HFF-Myc (cell line): ENCODE results near the gene PIK3R2.

Source experiments
- DNase-seq: peaks from one replicate; pipeline ENCODE4 v3.0.0-alpha.2; 2011; ENCODE audit warnings: low read depth; ENCODE audit errors: extremely low read depth
- H3K4me3 ChIP-seq: replicated peaks from 2 replicates; pipeline ENCODE4 v1.5.1; 2011; ENCODE audit warnings: low read depth, mild to moderate bottlenecking, control low read depth, low read length
- CTCF ChIP-seq: IDR thresholded peaks from 2 replicates; pipeline ENCODE4 v1.5.1; 2012; ENCODE audit warnings: mild to moderate bottlenecking, low read depth, low read length, control low read depth; ENCODE audit errors: missing control alignments

The PIK3R2 gene

GRCh38 chr19:18144906-18145305 is 8.1 kb upstream of the PIK3R2 start:
- TF ChIP-seq CTCF, result no peak
- H3K4me3 ChIP-seq, result no peak overlapping the region
- no peak for DNase-seq

GRCh38 chr19:18145391-18145999 is 7.5 kb upstream of the PIK3R2 start:
- no peak for DNase-seq
- TF ChIP-seq CTCF, result no peak

GRCh38 chr19:18147396-18147795 is 5.6 kb upstream of the PIK3R2 start:
- no peak overlapping the region for H3K4me3 ChIP-seq
- no peak for TF ChIP-seq CTCF
- DNase-seq, result no peak

More at GRCh38 chr19:18145391-18145999, 7.5 kb upstream of the PIK3R2 start:
- no peak overlapping the region for H3K4me3 ChIP-seq

- H3K4me3 ChIP-seq, result no peak overlapping the region
- no peak for DNase-seq
- TF ChIP-seq CTCF, result no peak
Measured at GRCh38 chr19:18149596-18149975, 3.4 kb upstream of the PIK3R2 start.

- no peak overlapping the region; the same call in 1 of the 2 replicates for H3K4me3 ChIP-seq
- TF ChIP-seq CTCF, result no peak
- DNase-seq, result no peak
Measured at GRCh38 chr19:18150776-18151624, 2.0 kb upstream of the PIK3R2 start.

- peak; percentile 60 for TF ChIP-seq CTCF
Measured at GRCh38 chr19:18152442-18152816, 534 bp upstream of the PIK3R2 start.

More at GRCh38 chr19:18152442-18152816, 534 bp upstream of the PIK3R2 start:
- peak; percentile 97 for DNase-seq
- H3K4me3 ChIP-seq, result peak overlapping the region; percentile 90
